ENCODE data around the gene ADAMTS6.

ADAMTS6 gene

DNA sequence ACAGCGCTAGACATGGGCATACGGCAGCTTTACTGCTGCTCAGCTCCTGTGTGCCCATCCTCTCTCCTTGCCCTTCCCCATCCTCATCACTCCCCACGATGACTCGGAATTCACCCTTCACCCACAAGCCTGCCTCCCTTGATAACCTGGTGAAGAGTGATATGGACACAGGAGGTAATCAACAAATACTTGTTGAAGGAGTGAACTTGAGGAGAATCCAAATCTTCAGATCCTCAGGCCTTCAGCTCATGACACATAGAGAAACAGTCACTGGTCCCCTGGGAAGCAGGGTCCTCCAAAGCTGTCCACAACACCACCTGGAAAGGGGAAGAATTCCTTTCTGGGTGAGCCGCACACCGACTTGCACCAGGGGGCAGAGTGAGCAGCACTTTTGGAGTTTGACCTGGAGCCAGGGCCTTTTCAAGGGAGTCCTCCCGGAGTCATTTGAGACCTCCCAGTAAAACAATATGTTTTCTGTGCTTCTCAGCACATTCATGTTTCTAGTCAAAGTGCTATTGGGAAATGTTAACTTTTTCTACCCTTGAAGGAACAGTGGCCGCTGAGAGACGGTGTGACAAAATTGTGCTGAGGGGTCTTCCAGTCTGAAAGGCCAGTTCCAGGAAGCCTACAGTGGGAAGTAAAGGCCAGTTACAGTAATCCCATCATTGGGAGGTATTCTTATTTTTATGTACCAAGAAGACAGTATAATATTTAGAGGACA lies 380.6 kb downstream of the ADAMTS6 start:
- H3K4me3 ChIP-seq (ENCODE audit: low read depth, low read length): no peak overlapping the region
- TF ChIP-seq, protein P1, sequence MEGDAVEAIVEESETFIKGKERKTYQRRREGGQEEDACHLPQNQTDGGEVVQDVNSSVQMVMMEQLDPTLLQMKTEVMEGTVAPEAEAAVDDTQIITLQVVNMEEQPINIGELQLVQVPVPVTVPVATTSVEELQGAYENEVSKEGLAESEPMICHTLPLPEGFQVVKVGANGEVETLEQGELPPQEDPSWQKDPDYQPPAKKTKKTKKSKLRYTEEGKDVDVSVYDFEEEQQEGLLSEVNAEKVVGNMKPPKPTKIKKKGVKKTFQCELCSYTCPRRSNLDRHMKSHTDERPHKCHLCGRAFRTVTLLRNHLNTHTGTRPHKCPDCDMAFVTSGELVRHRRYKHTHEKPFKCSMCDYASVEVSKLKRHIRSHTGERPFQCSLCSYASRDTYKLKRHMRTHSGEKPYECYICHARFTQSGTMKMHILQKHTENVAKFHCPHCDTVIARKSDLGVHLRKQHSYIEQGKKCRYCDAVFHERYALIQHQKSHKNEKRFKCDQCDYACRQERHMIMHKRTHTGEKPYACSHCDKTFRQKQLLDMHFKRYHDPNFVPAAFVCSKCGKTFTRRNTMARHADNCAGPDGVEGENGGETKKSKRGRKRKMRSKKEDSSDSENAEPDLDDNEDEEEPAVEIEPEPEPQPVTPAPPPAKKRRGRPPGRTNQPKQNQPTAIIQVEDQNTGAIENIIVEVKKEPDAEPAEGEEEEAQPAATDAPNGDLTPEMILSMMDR (IDR thresholded peaks at IDR 0.05; ENCODE audit: low read depth, low read length, missing control alignments): peak; percentile 57
- no peak for DNase-seq (ENCODE audit: low read depth)

Data from GM12864 (cell line).